Measurements from ENCODE around the gene UBXN1.
A peak's percentile ranks its signal among the peaks of the same experiment; 100 is the strongest.
"Not testable (repeated sequence)": the region's sequence is repeated elsewhere in the genome, so short reads cannot be mapped to it uniquely, and the experiment has no call there.

UBXN1 gene

DNA sequence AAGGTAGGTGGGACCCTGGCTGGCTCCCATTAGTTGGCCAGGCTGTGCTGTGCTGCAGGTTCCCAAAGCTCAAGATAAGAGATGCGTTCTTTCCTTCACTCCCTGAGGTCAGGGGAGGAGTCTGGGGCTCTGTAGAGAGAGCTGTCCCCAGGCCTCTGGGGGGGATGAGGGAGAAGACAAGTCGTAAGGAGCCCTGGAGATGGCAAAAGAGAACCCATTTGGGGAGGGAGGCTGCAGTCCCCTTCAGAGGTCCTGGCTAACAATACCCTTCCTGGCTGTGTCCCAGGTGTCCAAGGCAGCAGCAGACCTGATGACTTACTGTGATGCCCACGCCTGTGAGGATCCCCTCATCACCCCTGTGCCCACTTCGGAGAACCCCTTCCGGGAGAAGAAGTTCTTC is 29.5 kb upstream of the UBXN1 start:
- DNase-seq = no peak

GRCh38 chr11:62707277-62707861 is 28.5 kb upstream of the UBXN1 start, which contains the start of the genes BSCL2 and GNG3:
TSS of gene BSCL2 (minus strand) at chr11:62707424. CDS start at chr11:62707195, 229 bp downstream.
TSS of gene GNG3 (plus strand) at chr11:62707676. CDS start at chr11:62708296, 620 bp downstream.
- ATAC-seq (no peak), DNase-seq (no peak)

More for the DNA sequence above, 29.5 kb upstream of the UBXN1 start:
- no peak for ATAC-seq

GRCh38 chr11:62706850-62707247 is 28.0 kb upstream of the UBXN1 start:
- no peak for ATAC-seq
- DNase-seq = no peak

DNA sequence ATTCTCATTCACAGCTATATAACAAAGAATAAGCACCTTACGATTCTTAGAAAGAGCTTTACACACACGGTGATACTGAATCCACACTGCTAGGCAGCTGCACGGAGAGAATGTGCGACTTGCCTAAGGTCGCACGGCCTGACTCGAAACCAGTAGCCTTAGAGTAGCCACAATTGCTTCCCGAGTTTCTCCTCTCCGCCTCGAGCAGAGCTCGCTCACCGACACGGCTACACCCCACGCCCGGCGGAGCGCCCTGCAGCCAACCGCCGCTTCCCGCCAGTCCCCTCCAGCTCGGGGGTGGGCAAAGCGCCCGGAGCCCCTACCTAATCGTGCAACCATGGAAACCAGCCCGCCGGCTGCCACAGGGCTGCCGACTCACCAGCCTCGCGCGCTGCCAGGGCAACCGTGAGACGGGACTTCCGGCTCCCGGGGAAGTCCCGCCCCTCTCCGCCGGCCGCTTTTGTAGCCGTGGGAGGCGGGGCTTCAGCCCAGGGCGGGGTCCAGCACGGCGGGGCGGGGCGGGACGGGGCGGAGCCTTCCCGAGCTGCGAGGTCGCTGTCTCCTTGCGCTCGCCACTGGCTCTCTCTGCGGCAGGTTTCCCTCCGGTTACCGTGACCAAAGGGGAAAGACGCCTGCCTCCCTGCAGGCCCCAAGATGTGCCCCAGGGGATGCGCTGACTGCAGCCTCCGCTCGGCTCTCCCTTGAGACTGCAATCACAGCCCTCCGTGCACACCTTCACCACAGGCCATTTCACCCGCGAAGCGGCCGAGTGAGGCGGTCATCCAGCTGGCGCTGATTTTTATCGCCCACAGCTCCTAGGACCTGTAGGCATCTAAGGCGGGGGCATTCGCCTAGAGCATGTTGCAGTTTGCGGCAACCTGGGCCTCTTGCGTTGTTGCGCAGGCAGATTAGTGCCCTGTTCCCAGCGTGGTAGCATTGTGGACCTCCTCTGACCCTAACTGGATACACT is 27.3 kb upstream of the UBXN1 start:
- ATAC-seq (peak; percentile 78), DNase-seq (peak; percentile 97)

DNA sequence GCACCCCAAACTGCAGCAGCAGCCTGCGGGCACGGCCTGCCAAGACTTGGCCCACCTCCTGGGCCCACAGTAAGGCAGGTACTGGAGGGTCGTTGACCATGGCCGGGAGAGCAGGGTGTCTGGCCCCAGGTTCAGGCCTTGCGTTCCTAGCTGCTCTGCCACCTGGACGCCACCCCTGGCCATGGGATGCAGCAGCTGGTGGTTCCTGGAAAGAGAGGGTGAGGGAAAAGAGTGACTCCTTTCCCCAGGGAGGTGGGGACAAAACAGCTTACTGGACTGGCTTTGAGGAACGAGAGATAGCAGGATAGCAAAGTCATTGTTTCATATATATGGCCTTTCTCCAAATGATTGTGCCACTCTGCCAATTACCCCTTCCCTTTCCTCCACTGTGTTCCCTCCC is 26.5 kb upstream of the UBXN1 start:
- DNase-seq = no peak
- ATAC-seq = no peak

DNA sequence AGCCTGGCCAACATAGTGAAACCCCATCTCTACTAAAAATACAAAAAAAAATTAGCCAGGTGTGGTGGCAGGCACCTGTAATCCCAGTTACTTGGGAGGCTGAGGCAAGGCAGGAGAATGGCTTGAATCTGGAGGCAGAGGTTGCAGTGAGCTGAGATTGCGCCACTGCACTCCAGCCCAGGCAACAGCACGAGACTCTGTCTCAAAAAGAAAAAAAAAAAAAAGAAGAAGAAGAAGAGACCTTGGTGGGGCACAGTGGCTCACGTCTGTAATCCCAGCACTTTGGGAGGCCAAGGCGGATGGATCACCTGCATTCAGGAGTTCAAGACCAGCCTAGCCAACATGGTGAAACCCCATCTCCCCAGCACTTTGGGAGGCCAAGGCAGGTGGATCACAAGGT is 25.0 kb upstream of the UBXN1 start:
- ATAC-seq, DNase-seq: not testable (repeated sequence)

DNA sequence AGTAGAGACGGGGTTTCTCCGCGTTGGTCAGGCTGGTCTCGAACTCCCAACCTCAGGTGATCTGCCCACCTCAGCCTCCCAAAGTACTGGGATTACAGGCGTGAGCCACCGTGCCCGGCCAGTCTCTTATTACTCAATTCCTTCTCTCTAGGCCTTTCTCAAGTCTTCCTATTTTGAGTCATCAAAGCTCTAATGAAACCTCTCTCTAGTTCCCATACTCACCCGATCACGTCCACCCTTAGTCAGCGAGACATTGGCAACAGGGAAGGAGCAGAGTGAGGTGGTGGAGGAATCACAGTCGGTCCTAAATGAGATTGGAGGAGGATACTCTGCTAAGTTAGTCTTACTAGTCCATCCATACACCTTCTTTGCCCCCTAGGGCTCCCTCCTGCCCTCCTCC is 23.4 kb upstream of the UBXN1 start:
- no peak for DNase-seq
- no peak for ATAC-seq

DNA sequence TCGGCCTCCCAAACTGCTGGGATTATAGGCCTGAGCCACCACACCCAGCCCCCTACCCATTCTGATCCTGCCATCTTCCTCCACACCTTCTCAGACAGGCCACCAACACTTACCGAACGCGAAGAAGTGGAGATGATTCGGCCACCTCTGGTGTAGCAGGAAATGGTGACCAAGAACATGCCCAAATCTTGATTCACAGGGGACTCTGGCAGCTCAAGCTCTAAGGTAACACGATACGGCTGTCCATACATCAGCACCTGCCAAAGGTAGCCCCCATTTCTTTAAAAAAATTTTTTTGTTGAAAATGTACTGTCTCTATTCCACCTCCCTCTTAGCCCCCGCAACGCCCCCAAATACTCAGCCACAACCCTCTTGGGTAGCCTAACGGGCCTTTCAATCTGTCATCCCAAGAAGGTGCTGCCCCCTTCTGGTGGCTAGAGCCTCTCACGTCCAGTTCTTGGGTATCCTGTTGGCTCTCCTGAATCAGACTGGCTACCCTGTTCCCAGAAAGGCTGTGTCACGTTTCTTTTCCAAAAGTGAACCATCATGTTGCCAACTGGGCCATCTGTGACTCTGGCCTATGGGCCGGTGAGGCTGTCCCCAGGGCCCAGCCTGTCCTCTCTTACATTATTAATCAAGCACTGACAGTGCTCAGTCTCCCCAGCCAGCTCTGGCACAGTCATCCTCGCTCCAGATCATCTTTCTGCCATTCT is 15.7 kb upstream of the UBXN1 start:
- DNase-seq (peak; percentile 82), ATAC-seq (peak; percentile 80)

DNA sequence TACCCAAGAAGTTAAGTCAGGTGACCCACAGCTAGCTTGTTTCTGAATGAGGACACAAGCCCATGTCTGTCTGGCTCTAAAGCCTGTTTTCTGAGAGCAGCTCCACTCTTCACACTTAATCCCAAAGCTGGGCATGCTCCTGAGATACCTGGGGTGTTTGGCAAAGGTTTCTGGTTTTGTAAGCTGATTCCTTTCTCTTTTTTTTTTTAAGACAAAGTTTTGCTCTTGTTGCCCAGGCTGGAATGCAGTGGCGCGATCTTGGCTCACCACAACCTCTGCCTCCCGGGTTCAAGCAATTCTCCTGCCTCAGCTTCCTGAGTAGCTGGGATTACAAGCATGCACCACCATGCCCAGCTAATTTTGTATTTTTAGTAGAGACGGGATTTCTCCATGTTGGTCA is 14.8 kb upstream of the UBXN1 start:
- not testable (repeated sequence) for ATAC-seq, DNase-seq

GRCh38 chr11:62689421-62690183 is 10.7 kb upstream of the UBXN1 start, which contains the start of gene LRRN4CL:
TSS of gene LRRN4CL (minus strand) at chr11:62689530. CDS start at chr11:62688508, 1,022 bp downstream.
- ATAC-seq = no peak
- DNase-seq = no peak

- ATAC-seq = no peak
Observed at GRCh38 chr11:62688491-62688890, 9.6 kb upstream of the UBXN1 start.

GRCh38 chr11:62687508-62688396 is 8.9 kb upstream of the UBXN1 start:
- ATAC-seq (peak; percentile 20), DNase-seq (no peak)

More at GRCh38 chr11:62688491-62688890, 9.6 kb upstream of the UBXN1 start:
- DNase-seq = no peak

- no peak for DNase-seq
- ATAC-seq = no peak
Observed at GRCh38 chr11:62682518-62682917, 3.6 kb upstream of the UBXN1 start.

DNA sequence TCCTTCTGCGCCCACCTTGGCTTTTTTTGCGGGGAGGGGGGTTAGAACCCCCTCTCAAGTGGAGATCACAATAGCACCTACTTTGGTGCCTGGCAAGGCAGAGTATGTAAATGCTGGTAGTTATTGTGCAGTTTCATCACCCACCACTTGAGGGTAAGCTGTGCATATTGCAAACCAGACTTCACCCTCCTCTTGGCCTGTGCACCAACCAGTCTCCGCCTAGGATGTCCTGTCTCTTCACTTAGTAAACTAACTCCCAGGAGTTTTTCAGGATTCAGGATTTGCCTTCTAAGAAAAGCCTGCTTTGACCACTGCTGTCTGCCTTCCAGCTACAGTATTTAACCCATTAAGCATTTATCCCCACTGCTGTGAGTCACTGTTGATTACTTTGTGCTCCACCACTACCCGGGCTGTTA is 2.0 kb upstream of the UBXN1 start:
- ATAC-seq (peak; percentile 85), DNase-seq (no peak)

DNA sequence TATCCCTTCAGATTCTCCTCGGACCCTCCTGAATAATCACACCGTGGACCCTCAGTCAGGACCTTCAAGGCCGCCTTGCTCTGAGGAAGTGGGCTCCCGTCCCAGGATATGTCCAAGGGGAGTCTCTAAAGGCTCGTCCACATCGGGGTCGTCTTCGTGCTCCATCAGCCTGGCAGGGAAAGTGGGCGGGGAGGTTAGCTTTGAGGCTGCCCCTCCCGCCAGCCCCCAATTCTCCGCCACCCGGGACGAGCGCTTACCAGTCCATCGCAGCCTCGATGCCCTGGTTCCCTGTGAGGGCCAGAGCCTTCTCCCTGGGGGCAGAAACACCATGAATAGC is 472 bp downstream of the UBXN1 start:
- DNase-seq = no peak
- no peak for ATAC-seq

- no peak for ATAC-seq
- no peak for DNase-seq
Observed at GRCh38 chr11:62677714-62678113, 1.2 kb downstream of the UBXN1 start.

DNA sequence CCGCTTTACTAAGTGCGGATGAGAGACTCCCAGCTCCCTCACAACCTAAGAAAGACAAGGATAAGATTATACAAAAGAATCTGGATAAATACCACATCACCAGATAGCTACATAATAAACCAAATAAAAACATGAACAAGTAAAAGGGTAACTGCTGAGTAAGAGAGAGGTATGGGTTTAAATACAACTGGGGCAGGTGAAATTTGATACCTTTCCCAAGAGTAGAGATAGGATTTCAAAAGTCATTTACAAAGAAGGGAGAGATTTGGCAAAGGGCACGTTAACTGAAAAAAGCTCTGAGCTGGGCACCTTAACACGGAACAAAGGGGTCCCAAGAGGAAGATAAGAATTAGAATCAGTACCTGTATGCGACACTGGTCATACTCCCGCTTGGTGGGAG is 1.7 kb downstream of the UBXN1 start:
- ATAC-seq (no peak), DNase-seq (no peak)

DNA sequence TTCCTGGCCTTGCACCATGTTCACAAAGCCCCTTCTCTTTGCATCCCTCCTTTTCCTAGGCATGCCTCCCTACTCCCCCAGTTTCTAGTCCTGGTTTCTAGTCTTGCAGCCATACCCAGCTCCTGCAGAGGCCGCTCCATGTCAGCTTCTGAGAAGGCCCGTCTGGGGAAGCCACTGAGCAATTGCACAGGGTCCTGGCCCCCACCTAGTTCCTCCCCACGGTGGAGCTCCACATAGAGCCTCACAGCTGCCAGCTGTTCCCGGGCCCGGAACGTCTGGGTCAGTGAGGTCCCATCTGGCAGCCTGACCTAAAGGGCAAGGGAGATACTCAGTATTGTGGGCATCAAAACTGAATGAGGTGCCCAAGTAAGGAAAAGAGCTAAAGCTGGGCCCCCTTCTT is 2.2 kb downstream of the UBXN1 start:
- DNase-seq (no peak), ATAC-seq (no peak)

- not testable (repeated sequence) for DNase-seq, ATAC-seq
Observed at GRCh38 chr11:62675415-62675814, 3.5 kb downstream of the UBXN1 start.

DNA sequence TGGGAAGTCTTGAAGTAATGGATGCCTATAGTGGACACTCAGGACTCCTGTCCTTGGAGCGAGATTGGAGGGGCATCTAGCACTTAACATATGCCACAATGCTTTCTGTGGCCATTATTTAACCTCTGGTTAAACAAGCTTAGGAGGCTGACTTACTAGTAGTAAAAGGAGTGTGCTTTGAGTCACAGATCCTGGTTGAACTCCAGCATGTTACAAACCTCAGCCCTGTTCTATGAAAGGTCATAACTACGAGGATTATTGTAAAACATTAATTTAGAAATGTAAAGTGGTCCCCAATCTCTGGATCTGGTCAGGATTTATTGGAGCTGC is 5.7 kb downstream of the UBXN1 start:
- DNase-seq (no peak), ATAC-seq (no peak)

Data from stimulated activated naive CD8-positive, alpha-beta T cell treated with anti-CD3 and anti-CD28 coated beads, Interleukin-15, Interleukin-2, amounts not matched to agents 100 U/mL and 50 U/mL, for 24 hours (primary cell).